ENCODE results near the gene NPDC1. TPM values are rescaled to one million over a fixed set of nuclear protein-coding genes. Genes with fewer than 3 reads are reported as not detected.

The NPDC1 gene
- total RNA-seq, 1 donor from 2014 or later: 5.7 TPM

DNA sequence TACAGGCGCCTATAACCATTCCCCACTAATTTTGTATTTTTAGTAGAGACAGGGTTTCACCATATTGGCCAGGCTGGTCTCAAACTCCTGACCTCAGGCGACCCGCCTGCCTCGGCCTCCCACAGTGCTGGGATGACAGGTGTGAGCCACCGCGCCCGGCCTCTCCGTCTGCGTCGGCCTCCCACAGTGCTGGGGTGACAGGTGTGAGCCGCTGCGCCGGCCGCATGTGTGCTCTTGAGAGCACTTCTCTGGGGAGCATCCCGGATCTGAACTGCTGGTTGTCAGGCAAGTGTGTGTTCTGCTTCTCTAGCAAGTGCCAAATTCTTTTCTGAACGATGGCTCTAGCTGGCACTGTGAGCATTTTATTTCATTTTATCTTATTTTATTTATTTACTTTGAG, 11.6 kb upstream of the NPDC1 start:
- peaks cover 26 to 35% (median 33%) of the 10 kb centered on the region in 3 donors for H3K27me3 ChIP-seq (ENCODE audit: control insufficient read depth in 3 of 3, insufficient read depth in 3 of 3, low read length in 3 of 3)
- H3K36me3 ChIP-seq (ENCODE audit: control insufficient read depth in 3 of 3, insufficient read depth in 3 of 3, low read length in 3 of 3): no peaks in the 10 kb centered on the region
- no peaks in the 10 kb centered on the region for H3K9me3 ChIP-seq (ENCODE audit: control insufficient read depth in 3 of 3, low read length in 3 of 3)
- no peak overlapping the region for H3K9ac ChIP-seq (ENCODE audit: low read depth in 1 of 3, low read length in 3 of 3)
- peaks cover 20 to 29% (median 22%) of the 10 kb centered on the region in 3 donors for H3K4me1 ChIP-seq (ENCODE audit: control insufficient read depth in 3 of 3, insufficient read depth in 3 of 3, low read length in 3 of 3)
- H3K4me3 ChIP-seq (ENCODE audit: low read length in 3 of 3): no peak overlapping the region
- no peak overlapping the region for H3K27ac ChIP-seq (ENCODE audit: low read depth, low read length)

DNA sequence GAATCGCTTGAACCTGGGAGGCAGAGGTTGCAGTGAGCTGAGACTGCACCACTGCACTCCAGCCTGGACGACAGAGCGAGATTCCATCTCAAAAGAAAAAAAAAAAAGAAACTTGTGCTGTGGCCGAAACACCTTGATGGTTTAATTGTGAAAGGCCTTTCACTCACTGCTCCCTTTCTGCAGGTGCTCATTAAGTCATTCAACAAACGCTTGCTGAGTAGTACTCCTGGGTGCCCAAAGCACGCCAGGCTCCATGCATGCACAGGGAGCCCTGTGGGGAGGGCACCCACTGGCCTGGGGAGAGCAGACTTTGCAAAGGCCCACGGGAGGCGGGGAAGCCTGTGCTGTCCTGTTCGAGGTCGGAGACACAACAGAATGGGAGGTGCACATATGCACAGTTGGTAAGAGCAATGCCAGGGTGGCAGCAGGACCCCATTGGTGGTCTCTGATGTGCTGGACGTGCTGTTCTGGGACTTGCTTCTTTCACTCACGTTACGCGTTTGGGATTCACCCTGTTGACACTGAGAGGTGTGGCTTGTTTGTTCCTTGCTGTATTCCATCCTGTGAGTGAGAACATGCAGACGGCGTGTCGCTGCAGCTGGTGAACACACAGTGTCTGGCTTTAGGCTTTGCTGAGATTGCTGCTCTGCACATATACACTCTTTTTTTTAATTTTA, 10.9 kb upstream of the NPDC1 start:
- Histone ChIP-seq H3K9ac (ENCODE audit: low read depth in 1 of 3, low read length in 3 of 3) (no peak overlapping the region), H3K27ac (ENCODE audit: low read depth, low read length) (no peak overlapping the region), H3K36me3 (ENCODE audit: control insufficient read depth in 3 of 3, insufficient read depth in 3 of 3, low read length in 3 of 3) (no peaks in the 10 kb centered on the region), H3K27me3 (ENCODE audit: control insufficient read depth in 3 of 3, insufficient read depth in 3 of 3, low read length in 3 of 3) (peaks cover 31 to 40% (median 39%) of the 10 kb centered on the region in 3 donors), H3K4me3 (ENCODE audit: low read length in 3 of 3) (no peak overlapping the region), H3K9me3 (ENCODE audit: control insufficient read depth in 3 of 3, low read length in 3 of 3) (no peaks in the 10 kb centered on the region), H3K4me1 (ENCODE audit: control insufficient read depth in 3 of 3, insufficient read depth in 3 of 3, low read length in 3 of 3) (peaks cover 20 to 29% (median 22%) of the 10 kb centered on the region in 3 donors)

DNA sequence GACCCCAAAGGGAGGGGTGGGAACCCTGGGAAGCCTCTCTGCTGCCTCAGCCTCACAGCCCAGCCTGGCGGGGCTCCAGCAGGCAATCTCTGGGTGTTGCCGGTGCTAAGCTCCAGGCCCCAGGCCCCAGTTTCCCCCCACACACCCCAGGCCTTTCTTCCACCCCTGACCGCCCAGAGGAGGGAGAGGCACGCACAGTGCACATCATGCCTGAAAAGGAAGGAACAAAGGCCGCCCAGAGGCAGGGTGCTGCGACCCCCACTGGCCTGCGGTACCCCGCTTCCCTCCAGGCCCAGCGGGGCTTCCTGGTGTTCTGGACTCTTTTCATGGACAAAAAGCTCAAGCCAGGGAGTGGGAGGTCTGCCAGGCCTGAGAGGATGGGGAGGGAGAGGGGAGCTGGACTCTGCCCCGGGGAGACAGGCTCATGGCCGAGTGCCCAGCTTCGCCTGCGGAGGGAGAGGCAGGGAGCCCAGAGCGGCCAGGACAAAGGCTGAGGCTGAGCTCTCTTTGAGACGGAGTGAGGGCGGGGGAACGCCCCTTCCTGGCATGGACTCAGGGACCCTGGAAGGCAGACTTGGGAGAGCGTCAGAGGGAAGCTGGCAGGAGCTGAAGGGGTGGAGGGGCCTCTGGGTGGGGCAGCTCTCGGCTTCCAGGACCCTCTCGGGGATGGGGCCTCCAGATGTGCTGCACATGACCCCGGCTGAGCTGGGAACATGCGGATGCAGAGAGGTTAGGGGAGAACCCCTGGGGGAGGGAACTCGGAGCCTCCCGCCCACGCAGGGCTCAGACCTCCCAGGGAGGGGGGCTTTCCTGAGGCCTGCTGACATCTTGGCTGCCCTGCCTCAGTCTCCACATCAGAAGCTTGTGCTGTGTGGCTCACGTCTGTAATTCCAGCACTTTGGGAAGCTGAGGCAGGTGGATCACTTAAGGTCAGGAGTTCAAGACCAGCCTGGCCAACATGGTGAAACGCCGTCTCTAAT, 9.7 kb upstream of the NPDC1 start:
- H3K4me3 ChIP-seq (ENCODE audit: low read length in 3 of 3): peak overlapping the region in 1 of 3 donors; percentile 35
- peak overlapping the region; percentile 56 for H3K27ac ChIP-seq (ENCODE audit: low read depth, low read length)
- H3K4me1 ChIP-seq (ENCODE audit: control insufficient read depth in 3 of 3, insufficient read depth in 3 of 3, low read length in 3 of 3): peaks cover 20 to 29% (median 22%) of the 10 kb centered on the region in 3 donors
- H3K36me3 ChIP-seq (ENCODE audit: control insufficient read depth in 3 of 3, insufficient read depth in 3 of 3, low read length in 3 of 3): no peaks in the 10 kb centered on the region
- H3K9me3 ChIP-seq (ENCODE audit: control insufficient read depth in 3 of 3, low read length in 3 of 3): no peaks in the 10 kb centered on the region
- H3K27me3 ChIP-seq (ENCODE audit: control insufficient read depth in 3 of 3, insufficient read depth in 3 of 3, low read length in 3 of 3): peaks cover 38 to 51% (median 50%) of the 10 kb centered on the region in 3 donors
- H3K9ac ChIP-seq (ENCODE audit: low read depth in 1 of 3, low read length in 3 of 3): peak overlapping the region in 1 of 3 donors; percentile 50

DNA sequence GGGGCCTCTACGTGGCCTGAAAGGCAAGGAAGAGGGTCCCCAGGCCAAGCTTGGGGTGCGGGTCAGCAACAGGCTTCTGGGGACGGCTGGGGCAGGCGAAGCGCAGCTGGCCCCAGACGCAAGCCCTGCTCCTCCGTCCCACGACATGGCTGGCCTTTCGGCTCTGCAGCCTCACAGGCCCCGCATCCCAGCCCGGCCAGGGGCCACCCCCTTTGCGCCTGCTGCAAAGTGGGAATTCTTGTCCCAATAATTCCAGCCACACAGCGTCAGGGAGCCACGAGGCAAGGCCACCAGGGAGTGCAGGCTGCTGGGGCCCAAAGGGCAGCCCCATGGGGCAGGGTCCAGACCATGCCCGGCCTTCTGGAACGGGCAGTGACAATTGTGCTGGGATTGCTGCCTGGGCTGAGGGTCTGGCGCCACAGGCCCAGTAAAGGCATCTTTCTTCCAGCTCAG, 9.0 kb upstream of the NPDC1 start:
- no peak overlapping the region for H3K4me3 ChIP-seq (ENCODE audit: low read length in 3 of 3)
- no peaks in the 10 kb centered on the region for H3K36me3 ChIP-seq (ENCODE audit: control insufficient read depth in 3 of 3, insufficient read depth in 3 of 3, low read length in 3 of 3)
- peak overlapping the region in 1 of 3 donors; percentile 50 for H3K9ac ChIP-seq (ENCODE audit: low read depth in 1 of 3, low read length in 3 of 3)
- H3K4me1 ChIP-seq (ENCODE audit: control insufficient read depth in 3 of 3, insufficient read depth in 3 of 3, low read length in 3 of 3): peaks cover 20 to 29% (median 22%) of the 10 kb centered on the region in 3 donors
- H3K9me3 ChIP-seq (ENCODE audit: control insufficient read depth in 3 of 3, low read length in 3 of 3): no peaks in the 10 kb centered on the region
- H3K27ac ChIP-seq (ENCODE audit: low read depth, low read length): peak overlapping the region; percentile 56
- peaks cover 45 to 57% (median 56%) of the 10 kb centered on the region in 3 donors for H3K27me3 ChIP-seq (ENCODE audit: control insufficient read depth in 3 of 3, insufficient read depth in 3 of 3, low read length in 3 of 3)

DNA sequence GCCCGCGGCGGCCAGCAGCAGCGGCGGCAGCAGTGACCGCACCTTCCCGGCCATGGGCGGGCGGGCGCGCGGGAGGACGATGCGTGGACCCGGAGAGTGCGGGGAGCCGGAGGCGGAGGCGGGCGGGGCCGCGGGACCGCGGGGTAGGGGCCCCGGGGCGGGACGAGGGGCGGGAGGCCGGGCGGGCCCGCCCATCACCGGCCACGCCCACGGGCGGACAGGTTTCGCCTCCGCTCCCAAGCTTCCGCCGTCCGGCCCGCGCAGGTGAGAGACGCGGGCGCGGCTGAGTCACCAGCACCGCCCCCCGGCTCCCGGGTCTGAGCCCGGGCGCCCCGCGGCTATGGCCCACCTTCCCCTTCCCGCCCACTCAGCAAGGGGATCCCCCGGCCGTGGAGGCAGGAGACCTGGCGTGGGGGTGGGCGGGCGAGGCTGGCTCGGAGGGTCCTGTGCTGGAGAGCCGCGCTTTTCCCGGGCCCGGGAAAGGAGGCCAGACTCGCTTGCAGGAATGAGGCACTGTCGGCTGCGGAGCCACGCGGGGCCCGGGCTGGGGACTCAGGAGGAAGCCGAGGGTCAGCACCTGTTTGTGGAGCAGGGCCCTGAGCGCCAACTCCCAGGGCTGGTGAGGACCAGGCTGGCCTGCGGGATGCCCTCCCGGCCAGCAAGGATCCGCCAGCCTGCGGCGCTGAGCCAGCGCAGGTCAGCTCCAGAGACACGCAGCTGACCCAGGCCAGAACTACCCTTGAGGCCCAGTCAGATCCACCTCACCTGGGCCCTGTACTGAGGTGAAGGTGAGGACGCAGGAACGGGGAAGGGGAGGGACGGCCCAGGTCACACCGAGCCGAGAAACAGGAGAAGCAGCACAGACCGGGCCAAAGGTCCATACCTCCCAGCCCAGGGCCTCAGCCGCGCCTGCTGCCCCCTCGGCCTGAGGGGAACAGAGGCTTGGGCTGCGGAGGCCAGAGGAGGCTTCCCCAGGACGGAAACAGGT, 8.3 kb upstream of the NPDC1 start, which contains the start of gene ENTPD2:
TSS of gene ENTPD2 (minus strand) at position 118 of the 988 bp plus-strand sequence. CDS start at position 54, 64 bp downstream.
- peaks cover 52 to 64% (median 63%) of the 10 kb centered on the region in 3 donors for H3K27me3 ChIP-seq (ENCODE audit: control insufficient read depth in 3 of 3, insufficient read depth in 3 of 3, low read length in 3 of 3)
- H3K9me3 ChIP-seq (ENCODE audit: control insufficient read depth in 3 of 3, low read length in 3 of 3): no peaks in the 10 kb centered on the region
- H3K27ac ChIP-seq (ENCODE audit: low read depth, low read length): peak within 1 kb of the TSS; percentile 25
- peaks cover 22 to 32% (median 22%) of the 10 kb centered on the region in 3 donors for H3K4me1 ChIP-seq (ENCODE audit: control insufficient read depth in 3 of 3, insufficient read depth in 3 of 3, low read length in 3 of 3)
- H3K36me3 ChIP-seq (ENCODE audit: control insufficient read depth in 3 of 3, insufficient read depth in 3 of 3, low read length in 3 of 3): no peaks in the 10 kb centered on the region
- H3K9ac ChIP-seq (ENCODE audit: low read depth in 1 of 3, low read length in 3 of 3): peak within 1 kb of the TSS in 1 of 3 donors; percentile 33
- H3K4me3 ChIP-seq (ENCODE audit: low read length in 3 of 3): no peak within 1 kb of the TSS

DNA sequence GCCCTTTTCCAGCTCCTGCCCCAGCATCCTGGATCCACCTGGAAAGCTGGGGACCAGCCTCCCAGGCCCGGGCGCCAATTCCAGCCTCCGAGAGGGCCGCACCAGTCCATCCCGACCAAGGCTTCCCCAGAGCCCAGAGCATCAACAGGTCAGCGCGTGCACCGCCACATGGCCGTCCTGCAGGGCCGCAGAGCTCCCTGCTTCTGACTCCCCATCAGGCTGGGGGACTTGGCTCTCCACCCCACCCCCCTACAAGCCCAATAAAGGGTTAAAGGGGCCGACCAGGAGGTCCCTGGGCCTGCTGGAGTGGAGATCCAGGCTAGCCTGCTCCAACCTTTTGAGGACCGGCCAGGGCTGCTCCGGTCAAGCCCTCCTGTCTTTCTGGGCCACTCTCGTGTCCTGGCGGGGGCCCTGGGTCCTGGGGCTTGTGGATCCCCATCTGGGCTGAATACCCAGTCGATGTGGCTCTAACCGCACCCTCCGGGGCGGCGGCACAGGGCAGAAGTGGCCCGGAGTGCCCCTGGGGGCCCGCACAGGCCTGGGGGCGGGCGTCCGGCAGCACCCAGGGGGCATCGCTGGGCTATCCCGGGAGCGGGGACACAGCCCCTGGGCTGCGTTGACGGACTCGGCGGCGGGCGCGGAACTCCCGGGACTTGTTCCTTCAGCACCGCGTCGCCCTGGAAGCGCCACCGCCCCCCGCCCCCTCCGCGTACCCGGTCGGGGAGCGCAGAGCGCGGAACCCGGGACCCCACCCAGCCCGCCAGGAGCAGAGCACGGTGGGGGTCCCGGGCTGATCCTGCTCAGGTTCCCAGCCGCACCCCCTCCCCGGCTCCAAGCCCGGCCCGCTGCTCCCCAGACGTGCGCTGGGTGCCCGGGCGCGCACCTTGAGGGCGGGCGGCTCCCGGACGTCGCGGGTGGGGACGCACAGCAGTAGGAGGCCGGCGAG, 7.3 kb upstream of the NPDC1 start:
- no peak overlapping the region for H3K27ac ChIP-seq (ENCODE audit: low read depth, low read length)

DNA sequence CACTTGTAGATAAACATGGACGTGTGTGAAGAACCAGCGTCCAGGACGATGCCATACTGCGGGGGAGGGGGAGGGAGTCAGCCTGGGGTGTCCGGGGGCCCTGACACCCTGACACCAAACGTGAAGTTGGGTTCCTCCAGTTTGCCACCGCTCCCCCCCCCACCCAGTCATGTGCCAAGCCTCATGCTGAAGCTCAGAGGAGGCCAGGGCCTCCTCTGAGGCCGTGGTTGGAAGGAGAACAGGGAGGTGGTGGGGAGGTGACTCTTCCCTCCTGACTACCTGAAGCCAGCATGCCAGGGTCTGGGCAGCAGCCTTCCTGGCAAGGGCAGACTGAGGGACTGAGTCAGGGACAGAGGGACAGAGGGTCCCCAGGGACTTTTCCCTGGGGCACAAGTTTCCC, 6.3 kb upstream of the NPDC1 start:
- peaks cover 22 to 35% (median 27%) of the 10 kb centered on the region in 3 donors for H3K4me1 ChIP-seq (ENCODE audit: control insufficient read depth in 3 of 3, insufficient read depth in 3 of 3, low read length in 3 of 3)
- no peaks in the 10 kb centered on the region for H3K9me3 ChIP-seq (ENCODE audit: control insufficient read depth in 3 of 3, low read length in 3 of 3)
- peaks cover 62 to 81% (median 78%) of the 10 kb centered on the region in 3 donors for H3K27me3 ChIP-seq (ENCODE audit: control insufficient read depth in 3 of 3, insufficient read depth in 3 of 3, low read length in 3 of 3)

More for the DNA sequence above, 7.3 kb upstream of the NPDC1 start:
- Histone ChIP-seq H3K9ac (ENCODE audit: low read depth in 1 of 3, low read length in 3 of 3) (peak overlapping the region in 1 of 3 donors; percentile 33), H3K27me3 (ENCODE audit: control insufficient read depth in 3 of 3, insufficient read depth in 3 of 3, low read length in 3 of 3) (peaks cover 53 to 71% (median 68%) of the 10 kb centered on the region in 3 donors), H3K9me3 (ENCODE audit: control insufficient read depth in 3 of 3, low read length in 3 of 3) (no peaks in the 10 kb centered on the region), H3K36me3 (ENCODE audit: control insufficient read depth in 3 of 3, insufficient read depth in 3 of 3, low read length in 3 of 3) (no peaks in the 10 kb centered on the region), H3K4me3 (ENCODE audit: low read length in 3 of 3) (no peak overlapping the region), H3K4me1 (ENCODE audit: control insufficient read depth in 3 of 3, insufficient read depth in 3 of 3, low read length in 3 of 3) (peaks cover 22 to 35% (median 25%) of the 10 kb centered on the region in 3 donors)

DNA sequence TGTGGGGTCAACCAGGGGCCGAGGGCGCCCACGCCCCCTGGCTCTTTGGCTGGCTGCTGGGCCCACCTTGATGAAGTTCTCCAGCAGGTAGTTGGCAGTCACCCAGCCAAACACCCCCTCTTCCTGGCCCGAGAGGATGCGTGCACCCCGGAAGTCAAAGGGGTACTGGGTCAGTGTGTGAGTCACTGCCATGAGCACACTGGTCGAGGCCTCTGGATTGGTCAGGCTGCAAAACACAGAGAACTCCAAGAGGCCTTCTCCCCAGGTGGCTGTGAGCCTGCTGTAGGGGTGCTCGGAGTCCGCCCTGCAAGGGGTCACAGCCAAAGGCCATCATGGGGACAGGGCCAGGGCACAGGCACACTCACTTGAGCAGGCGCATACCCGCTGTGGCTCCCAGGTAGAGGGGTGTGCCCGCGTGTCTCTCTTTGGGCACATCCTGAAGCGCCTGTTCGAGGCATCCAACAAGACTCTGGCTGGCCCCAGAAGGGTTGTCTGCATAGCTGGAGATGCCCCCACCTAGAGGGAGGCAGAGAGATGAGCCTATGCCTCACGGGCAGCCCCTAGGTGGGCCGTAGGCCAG, 5.3 kb upstream of the NPDC1 start:
- Histone ChIP-seq H3K9me3 (ENCODE audit: control insufficient read depth in 3 of 3, low read length in 3 of 3) (no peaks in the 10 kb centered on the region), H3K4me3 (ENCODE audit: low read length in 3 of 3) (no peak overlapping the region), H3K36me3 (ENCODE audit: control insufficient read depth in 3 of 3, insufficient read depth in 3 of 3, low read length in 3 of 3) (no peaks in the 10 kb centered on the region), H3K27me3 (ENCODE audit: control insufficient read depth in 3 of 3, insufficient read depth in 3 of 3, low read length in 3 of 3) (peaks cover 72 to 85% (median 75%) of the 10 kb centered on the region in 3 donors), H3K27ac (ENCODE audit: low read depth, low read length) (no peak overlapping the region), H3K4me1 (ENCODE audit: control insufficient read depth in 3 of 3, insufficient read depth in 3 of 3, low read length in 3 of 3) (peaks cover 25 to 35% (median 29%) of the 10 kb centered on the region in 3 donors), H3K9ac (ENCODE audit: low read depth in 1 of 3, low read length in 3 of 3) (no peak overlapping the region)

More for the DNA sequence above, 6.3 kb upstream of the NPDC1 start:
- Histone ChIP-seq H3K36me3 (ENCODE audit: control insufficient read depth in 3 of 3, insufficient read depth in 3 of 3, low read length in 3 of 3) (no peaks in the 10 kb centered on the region), H3K9ac (ENCODE audit: low read depth in 1 of 3, low read length in 3 of 3) (no peak overlapping the region), H3K4me3 (ENCODE audit: low read length in 3 of 3) (no peak overlapping the region), H3K27ac (ENCODE audit: low read depth, low read length) (no peak overlapping the region)

Measured in skeletal muscle tissue (tissue), 4 donors.